ENCODE measurements around the gene ANKH.
A peak's percentile ranks its signal among the peaks of the same experiment; 100 is the strongest.

ANKH gene

DNA sequence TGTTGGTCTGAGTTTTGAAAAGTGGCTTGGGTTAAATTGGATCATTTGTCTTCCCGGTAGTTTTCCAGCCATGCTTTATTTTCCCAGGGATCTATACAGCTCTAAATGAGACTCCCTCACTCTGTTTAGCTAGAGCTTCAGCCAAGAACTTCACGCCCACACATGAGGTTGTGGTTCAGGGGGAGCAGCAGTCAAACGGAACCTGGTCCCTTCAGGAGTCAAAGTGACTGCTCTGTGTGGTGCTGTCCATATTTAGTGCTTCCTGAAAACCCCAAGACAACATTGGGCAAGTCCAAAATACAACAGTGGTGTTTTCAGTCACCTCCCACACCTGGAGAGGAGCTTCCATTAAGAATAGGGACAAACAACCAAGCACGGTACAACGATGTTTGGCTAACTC lies 90.5 kb downstream of the ANKH start:
- H3K4ac ChIP-seq (ENCODE audit: low read depth, low read length): no peak overlapping the region
- no CpG with 5 or more reads among the region's 5 CpGs for WGBS (ENCODE audit: extremely low coverage, insufficient coverage, low lambda C conversion rate)

DNA sequence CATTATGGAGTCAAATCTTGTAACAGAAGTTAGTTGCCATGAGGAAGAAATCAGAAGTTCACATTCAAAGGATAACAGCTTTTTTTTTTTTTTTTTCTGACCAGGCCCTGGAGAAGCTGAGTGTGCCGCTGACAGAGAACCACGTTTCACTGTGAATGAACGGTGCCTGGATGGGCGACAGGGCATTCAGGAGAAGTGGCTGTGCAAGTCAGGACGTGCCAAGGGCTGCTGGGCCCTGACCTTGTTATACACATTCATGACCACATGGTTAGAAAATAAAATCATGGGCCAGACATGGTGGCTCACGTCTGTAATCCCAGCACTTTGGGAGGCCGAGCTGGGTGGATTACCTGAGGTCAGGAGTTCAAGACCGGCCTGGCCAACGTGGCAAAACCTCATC lies 91.6 kb downstream of the ANKH start:
- DNase-seq: no peak

More for the DNA sequence above, 90.5 kb downstream of the ANKH start:
- no peaks in the 10 kb centered on the region for H3K79me1 ChIP-seq (ENCODE audit: low read length)
- no peaks in the 10 kb centered on the region for H3K27me3 ChIP-seq (ENCODE audit: insufficient read depth, low read length, poor library complexity)
- no peak overlapping the region for H3K4me2 ChIP-seq (ENCODE audit: low read length)
- H3K36me3 ChIP-seq (ENCODE audit: control insufficient read depth, insufficient read depth, low read length): no peaks in the 10 kb centered on the region
- no peak overlapping the region for H3K18ac ChIP-seq (ENCODE audit: low read length)
- no peaks in the 10 kb centered on the region for H3K79me2 ChIP-seq (ENCODE audit: control insufficient read depth, insufficient read depth, low read length)
- H3K27ac ChIP-seq (ENCODE audit: low read depth, low read length): no peak overlapping the region
- no peak overlapping the region for H2BK15ac ChIP-seq (replicated peaks; ENCODE audit: low read depth)
- no peak overlapping the region for H3K56ac ChIP-seq (ENCODE audit: low read length)
- no peak overlapping the region for H2BK5ac ChIP-seq (ENCODE audit: low read length)
- H3K9ac ChIP-seq (ENCODE audit: low read length): no peak overlapping the region
- no peak overlapping the region for H3K23ac ChIP-seq (ENCODE audit: low read length)
- DNase-seq: no peak
- no peak overlapping the region for H4K8ac ChIP-seq (ENCODE audit: low read depth, low read length)
- H3K4me1 ChIP-seq (ENCODE audit: control insufficient read depth, low read depth, low read length): peaks cover 2% of the 10 kb centered on the region
- H2BK120ac ChIP-seq (ENCODE audit: low read depth, low read length): no peak overlapping the region
- H3K4me3 ChIP-seq (ENCODE audit: low read length): no peak overlapping the region
- no peak overlapping the region for H2AK5ac ChIP-seq (ENCODE audit: low read length)
- no peak overlapping the region for H4K5ac ChIP-seq (ENCODE audit: low read length)

DNA sequence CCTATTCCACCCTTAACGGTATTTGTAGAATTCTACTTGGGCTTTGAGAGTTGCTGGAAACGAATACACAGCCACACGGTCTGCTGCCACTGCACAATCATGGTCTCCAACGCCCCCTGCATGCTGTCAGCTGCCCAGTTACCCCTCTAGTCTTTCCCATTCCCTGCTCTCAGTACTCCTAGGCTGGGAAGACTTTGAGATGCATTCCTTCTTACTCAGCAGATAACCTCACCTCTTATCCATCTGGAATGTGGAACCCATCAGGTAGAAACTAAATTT lies 92.8 kb downstream of the ANKH start:
- Histone ChIP-seq H2BK15ac (replicated peaks; ENCODE audit: low read depth) (no peak overlapping the region), H3K36me3 (ENCODE audit: control insufficient read depth, insufficient read depth, low read length) (no peaks in the 10 kb centered on the region), H4K8ac (ENCODE audit: low read depth, low read length) (no peak overlapping the region), H3K79me2 (ENCODE audit: control insufficient read depth, insufficient read depth, low read length) (no peaks in the 10 kb centered on the region), H3K18ac (ENCODE audit: low read length) (no peak overlapping the region), H3K79me1 (ENCODE audit: low read length) (no peaks in the 10 kb centered on the region), H3K4me3 (ENCODE audit: low read length) (no peak overlapping the region), H3K23ac (ENCODE audit: low read length) (no peak overlapping the region), H4K5ac (ENCODE audit: low read length) (no peak overlapping the region), H3K56ac (ENCODE audit: low read length) (no peak overlapping the region), H3K9ac (ENCODE audit: low read length) (no peak overlapping the region), H3K4me2 (ENCODE audit: low read length) (no peak overlapping the region), H2AK5ac (ENCODE audit: low read length) (no peak overlapping the region), H3K4ac (ENCODE audit: low read depth, low read length) (no peak overlapping the region), H2BK120ac (ENCODE audit: low read depth, low read length) (no peak overlapping the region), H3K4me1 (ENCODE audit: control insufficient read depth, low read depth, low read length) (peaks cover 2% of the 10 kb centered on the region), H2BK5ac (ENCODE audit: low read length) (no peak overlapping the region), H3K27me3 (ENCODE audit: insufficient read depth, low read length, poor library complexity) (no peaks in the 10 kb centered on the region), H3K27ac (ENCODE audit: low read depth, low read length) (no peak overlapping the region)
- WGBS (ENCODE audit: extremely low coverage, insufficient coverage, low lambda C conversion rate): no CpG with 5 or more reads among the region's 4 CpGs
- DNase-seq: peak; percentile 76

More for the DNA sequence above, 91.6 kb downstream of the ANKH start:
- Histone ChIP-seq H3K4ac (ENCODE audit: low read depth, low read length) (no peak overlapping the region), H3K4me1 (ENCODE audit: control insufficient read depth, low read depth, low read length) (peaks cover 2% of the 10 kb centered on the region), H2BK15ac (replicated peaks; ENCODE audit: low read depth) (no peak overlapping the region), H2BK5ac (ENCODE audit: low read length) (no peak overlapping the region), H3K27ac (ENCODE audit: low read depth, low read length) (no peak overlapping the region), H3K27me3 (ENCODE audit: insufficient read depth, low read length, poor library complexity) (no peaks in the 10 kb centered on the region), H3K56ac (ENCODE audit: low read length) (no peak overlapping the region), H2AK5ac (ENCODE audit: low read length) (no peak overlapping the region), H3K4me2 (ENCODE audit: low read length) (no peak overlapping the region), H3K4me3 (ENCODE audit: low read length) (no peak overlapping the region), H3K79me2 (ENCODE audit: control insufficient read depth, insufficient read depth, low read length) (no peaks in the 10 kb centered on the region), H2BK120ac (ENCODE audit: low read depth, low read length) (no peak overlapping the region), H3K18ac (ENCODE audit: low read length) (no peak overlapping the region), H3K9ac (ENCODE audit: low read length) (no peak overlapping the region), H3K79me1 (ENCODE audit: low read length) (no peaks in the 10 kb centered on the region), H3K36me3 (ENCODE audit: control insufficient read depth, insufficient read depth, low read length) (no peaks in the 10 kb centered on the region), H4K8ac (ENCODE audit: low read depth, low read length) (no peak overlapping the region), H3K23ac (ENCODE audit: low read length) (no peak overlapping the region), H4K5ac (ENCODE audit: low read length) (no peak overlapping the region)
- no CpG with 5 or more reads among the region's 9 CpGs for WGBS (ENCODE audit: extremely low coverage, insufficient coverage, low lambda C conversion rate)

DNA sequence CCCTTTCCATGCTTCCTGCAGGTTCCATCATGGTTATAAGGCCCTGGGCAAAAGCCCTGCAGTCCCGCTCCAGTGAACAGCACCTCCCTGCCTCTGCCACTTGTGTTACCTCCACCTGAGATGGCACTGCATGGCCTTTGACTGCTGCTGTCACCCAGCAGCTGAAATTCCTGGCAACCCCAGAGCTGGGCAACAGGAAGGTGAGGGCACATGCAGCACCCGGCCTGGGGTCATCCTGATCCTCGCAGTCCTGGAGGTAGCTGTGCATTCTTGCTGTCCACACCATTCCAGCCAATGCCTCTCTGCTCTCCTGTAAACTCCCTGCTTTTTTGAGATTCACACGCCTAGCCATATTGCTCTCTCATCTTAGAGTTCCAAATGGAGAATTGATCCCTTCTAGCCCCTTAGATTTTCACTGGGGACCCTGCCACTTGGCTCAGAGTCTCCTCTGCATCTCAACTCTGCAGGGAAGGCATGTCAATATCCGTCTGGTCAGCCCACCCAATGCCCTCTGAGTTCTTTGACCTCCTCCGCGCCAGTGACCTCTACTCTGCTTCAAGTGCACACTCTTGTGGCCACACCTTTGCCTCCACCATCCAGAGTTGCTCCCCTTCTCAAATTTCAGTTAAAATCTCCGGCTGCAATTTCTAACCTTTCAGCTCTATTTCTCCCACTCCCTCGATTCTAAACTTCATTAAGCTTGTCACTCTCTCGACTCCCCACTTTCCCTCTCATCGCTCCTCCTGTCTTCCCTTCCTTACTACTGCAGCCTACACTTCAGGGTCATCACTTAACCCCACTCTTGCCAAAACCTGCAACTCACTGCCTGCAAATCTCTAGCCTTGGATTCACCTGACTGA lies 93.4 kb downstream of the ANKH start:
- no peak overlapping the region for H3K56ac ChIP-seq (ENCODE audit: low read length)
- H3K27ac ChIP-seq (ENCODE audit: low read depth, low read length): no peak overlapping the region
- peaks cover 2% of the 10 kb centered on the region for H3K4me1 ChIP-seq (ENCODE audit: control insufficient read depth, low read depth, low read length)
- no peak overlapping the region for H2AK5ac ChIP-seq (ENCODE audit: low read length)
- WGBS (ENCODE audit: extremely low coverage, insufficient coverage, low lambda C conversion rate): no CpG with 5 or more reads among the region's 11 CpGs
- H3K4me2 ChIP-seq (ENCODE audit: low read length): no peak overlapping the region
- no peaks in the 10 kb centered on the region for H3K79me1 ChIP-seq (ENCODE audit: low read length)
- no peak overlapping the region for H4K5ac ChIP-seq (ENCODE audit: low read length)
- H2BK15ac ChIP-seq (replicated peaks; ENCODE audit: low read depth): no peak overlapping the region
- no peaks in the 10 kb centered on the region for H3K79me2 ChIP-seq (ENCODE audit: control insufficient read depth, insufficient read depth, low read length)
- no peak overlapping the region for H2BK5ac ChIP-seq (ENCODE audit: low read length)
- no peak overlapping the region for H3K18ac ChIP-seq (ENCODE audit: low read length)
- H3K36me3 ChIP-seq (ENCODE audit: control insufficient read depth, insufficient read depth, low read length): no peaks in the 10 kb centered on the region
- H3K27me3 ChIP-seq (ENCODE audit: insufficient read depth, low read length, poor library complexity): no peaks in the 10 kb centered on the region
- no peak for DNase-seq
- no peak overlapping the region for H2BK120ac ChIP-seq (ENCODE audit: low read depth, low read length)
- no peak overlapping the region for H3K9ac ChIP-seq (ENCODE audit: low read length)
- no peak overlapping the region for H4K8ac ChIP-seq (ENCODE audit: low read depth, low read length)
- no peak overlapping the region for H3K4ac ChIP-seq (ENCODE audit: low read depth, low read length)
- no peak overlapping the region for H3K4me3 ChIP-seq (ENCODE audit: low read length)
- H3K23ac ChIP-seq (ENCODE audit: low read length): no peak overlapping the region

DNA sequence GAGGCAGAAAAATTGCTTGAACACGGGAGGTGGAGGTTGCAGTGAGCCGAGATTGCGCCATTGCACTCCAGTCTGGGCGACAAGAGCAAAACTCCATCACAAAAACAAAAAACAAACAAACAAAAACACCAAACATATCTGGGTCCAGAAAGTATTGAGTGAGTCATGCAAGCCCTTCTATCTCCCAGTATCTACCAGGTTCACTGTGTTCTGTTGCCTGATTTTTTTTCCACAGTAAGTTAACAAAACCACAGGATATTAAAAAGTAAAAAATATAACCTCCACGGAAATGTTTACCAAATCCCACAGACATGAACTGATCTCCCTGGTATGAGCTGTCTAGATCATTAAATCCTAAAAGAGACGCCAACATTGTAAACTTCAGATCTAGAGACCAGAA lies 94.4 kb downstream of the ANKH start:
- H3K4ac ChIP-seq (ENCODE audit: low read depth, low read length): no peak overlapping the region
- H3K56ac ChIP-seq (ENCODE audit: low read length): no peak overlapping the region
- no peaks in the 10 kb centered on the region for H3K79me1 ChIP-seq (ENCODE audit: low read length)
- DNase-seq: no peak
- no peak overlapping the region for H2BK120ac ChIP-seq (ENCODE audit: low read depth, low read length)
- H3K79me2 ChIP-seq (ENCODE audit: control insufficient read depth, insufficient read depth, low read length): no peaks in the 10 kb centered on the region
- no peak overlapping the region for H3K4me3 ChIP-seq (ENCODE audit: low read length)
- WGBS (ENCODE audit: extremely low coverage, insufficient coverage, low lambda C conversion rate): no CpG with 5 or more reads among the region's 6 CpGs
- H3K4me2 ChIP-seq (ENCODE audit: low read length): no peak overlapping the region
- H3K9ac ChIP-seq (ENCODE audit: low read length): no peak overlapping the region
- H3K27ac ChIP-seq (ENCODE audit: low read depth, low read length): no peak overlapping the region
- no peak overlapping the region for H2AK5ac ChIP-seq (ENCODE audit: low read length)
- peaks cover 2% of the 10 kb centered on the region for H3K4me1 ChIP-seq (ENCODE audit: control insufficient read depth, low read depth, low read length)
- H2BK15ac ChIP-seq (replicated peaks; ENCODE audit: low read depth): no peak overlapping the region
- no peak overlapping the region for H3K23ac ChIP-seq (ENCODE audit: low read length)
- no peaks in the 10 kb centered on the region for H3K36me3 ChIP-seq (ENCODE audit: control insufficient read depth, insufficient read depth, low read length)
- H2BK5ac ChIP-seq (ENCODE audit: low read length): no peak overlapping the region
- H3K18ac ChIP-seq (ENCODE audit: low read length): no peak overlapping the region
- no peak overlapping the region for H4K8ac ChIP-seq (ENCODE audit: low read depth, low read length)
- no peak overlapping the region for H4K5ac ChIP-seq (ENCODE audit: low read length)
- no peaks in the 10 kb centered on the region for H3K27me3 ChIP-seq (ENCODE audit: insufficient read depth, low read length, poor library complexity)

DNA sequence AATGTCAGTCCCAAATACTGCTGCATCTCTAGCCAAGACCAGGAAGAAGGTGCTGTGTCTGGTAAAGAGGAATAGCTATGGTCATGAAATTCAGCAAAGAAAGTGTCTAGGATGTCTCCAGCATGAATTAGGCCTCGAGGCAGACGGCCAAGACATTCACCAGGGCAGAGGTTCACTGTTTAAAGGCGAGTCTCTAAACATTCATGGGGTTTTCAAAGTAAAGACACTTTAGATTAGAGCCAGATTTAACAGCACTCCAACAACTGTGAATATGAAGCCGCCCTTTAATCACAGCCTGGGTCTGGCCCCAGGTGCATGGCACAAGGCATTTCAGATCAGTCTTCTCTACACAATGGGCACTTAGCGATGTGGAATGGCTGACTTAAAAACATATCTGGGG lies 95.0 kb downstream of the ANKH start:
- Histone ChIP-seq H3K9ac (ENCODE audit: low read length) (no peak overlapping the region), H2BK15ac (replicated peaks; ENCODE audit: low read depth) (no peak overlapping the region), H3K4me2 (ENCODE audit: low read length) (no peak overlapping the region), H3K4me1 (ENCODE audit: control insufficient read depth, low read depth, low read length) (peaks cover 2% of the 10 kb centered on the region), H4K8ac (ENCODE audit: low read depth, low read length) (no peak overlapping the region), H3K36me3 (ENCODE audit: control insufficient read depth, insufficient read depth, low read length) (no peaks in the 10 kb centered on the region), H2BK5ac (ENCODE audit: low read length) (no peak overlapping the region), H2BK120ac (ENCODE audit: low read depth, low read length) (no peak overlapping the region), H3K23ac (ENCODE audit: low read length) (no peak overlapping the region), H3K56ac (ENCODE audit: low read length) (no peak overlapping the region), H3K4me3 (ENCODE audit: low read length) (no peak overlapping the region), H3K79me2 (ENCODE audit: control insufficient read depth, insufficient read depth, low read length) (no peaks in the 10 kb centered on the region), H3K4ac (ENCODE audit: low read depth, low read length) (no peak overlapping the region), H3K79me1 (ENCODE audit: low read length) (no peaks in the 10 kb centered on the region), H3K27ac (ENCODE audit: low read depth, low read length) (no peak overlapping the region), H3K27me3 (ENCODE audit: insufficient read depth, low read length, poor library complexity) (no peaks in the 10 kb centered on the region), H4K5ac (ENCODE audit: low read length) (no peak overlapping the region), H3K18ac (ENCODE audit: low read length) (no peak overlapping the region), H2AK5ac (ENCODE audit: low read length) (no peak overlapping the region)
- no CpG with 5 or more reads among the region's 5 CpGs for WGBS (ENCODE audit: extremely low coverage, insufficient coverage, low lambda C conversion rate)
- no peak for DNase-seq
